GM19035 (cell line): ENCODE measurements around the gene FOXJ1.

Experiments used
- ATAC-seq: cut with Tn5 transposase; IDR thresholded peaks from one replicate; pipeline ENCODE4 v1.9.1; 2021; ENCODE audit not compliant: unreplicated experiment

FOXJ1 gene

DNA sequence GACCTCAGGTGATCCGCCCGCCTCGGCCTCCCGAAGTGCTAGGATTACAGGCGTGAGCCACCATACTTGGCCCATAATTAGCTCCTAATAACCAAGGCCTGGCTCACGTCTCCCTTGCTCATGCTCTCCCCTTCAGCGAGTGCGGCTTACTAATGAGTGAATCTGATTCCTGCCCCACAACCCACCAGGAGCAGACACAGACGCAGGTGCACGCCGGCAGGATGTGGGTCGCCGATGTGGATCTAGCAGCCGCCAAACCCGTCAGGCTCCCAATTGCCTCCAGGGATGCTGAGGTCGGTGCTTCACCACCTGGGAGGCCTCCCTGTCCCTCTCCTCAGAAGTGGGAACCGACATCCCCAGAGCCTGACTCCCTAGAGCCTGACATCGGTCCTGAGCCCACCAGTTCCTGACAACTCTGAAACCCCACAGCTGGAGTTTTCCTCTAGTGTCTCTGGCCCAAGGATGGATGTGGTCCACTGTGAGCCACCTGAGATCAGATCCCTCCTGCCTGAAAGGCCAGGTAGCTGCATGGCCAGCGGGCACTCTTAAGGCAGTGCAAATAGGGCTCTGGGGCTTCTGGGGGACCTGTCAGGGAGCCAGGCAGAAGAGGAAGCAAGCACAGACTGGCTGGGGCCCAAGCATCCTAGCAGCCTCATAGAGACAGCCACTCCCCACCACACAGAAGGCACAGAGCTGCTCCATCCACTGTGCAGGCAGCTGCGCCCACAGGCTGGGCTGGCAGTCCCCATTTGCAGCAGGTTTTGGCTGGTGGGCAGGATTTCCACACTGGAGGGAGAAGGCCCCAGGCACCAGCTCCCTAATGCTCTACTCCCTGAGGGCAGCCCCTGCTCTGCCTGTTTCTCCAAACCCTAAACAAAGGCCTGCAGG is 48.3 kb downstream of the FOXJ1 start:
- no peak for ATAC-seq

- no peak for ATAC-seq
Measured at GRCh38 chr17:76091526-76092286, 49.3 kb downstream of the FOXJ1 start.

DNA sequence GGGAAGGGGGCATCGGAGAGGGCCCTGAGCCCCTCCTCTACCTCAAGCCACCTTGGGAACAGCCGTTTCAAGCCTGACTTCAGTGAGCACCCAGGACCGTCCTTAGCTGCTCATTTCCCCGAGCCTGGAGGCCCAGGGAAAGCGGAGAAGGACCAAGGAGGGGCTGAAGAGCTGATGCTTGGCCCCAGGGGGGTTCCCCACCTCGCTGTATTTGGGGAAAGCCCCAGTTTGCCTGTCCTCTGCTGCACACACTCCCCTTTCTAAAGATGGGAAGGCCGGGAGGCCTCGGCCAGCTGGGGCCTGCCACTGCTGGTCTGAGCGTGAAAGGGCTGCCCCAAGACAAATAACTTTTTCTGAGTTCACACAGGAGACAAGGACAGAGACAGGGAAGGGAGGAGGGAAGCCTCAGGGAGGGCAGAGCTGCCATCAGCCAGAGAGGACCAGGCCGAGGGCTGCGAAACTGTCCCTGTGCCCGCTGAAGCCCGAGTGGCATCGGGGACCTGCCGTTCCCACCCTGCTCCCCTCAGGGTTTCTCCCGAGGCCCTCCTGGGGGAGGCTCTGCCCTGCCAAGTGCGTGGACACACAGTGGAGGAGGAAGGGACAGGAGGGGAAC is 50.4 kb downstream of the FOXJ1 start:
- ATAC-seq = no peak

- ATAC-seq = no peak
Measured at GRCh38 chr17:76089680-76090516, 51.1 kb downstream of the FOXJ1 start.

DNA sequence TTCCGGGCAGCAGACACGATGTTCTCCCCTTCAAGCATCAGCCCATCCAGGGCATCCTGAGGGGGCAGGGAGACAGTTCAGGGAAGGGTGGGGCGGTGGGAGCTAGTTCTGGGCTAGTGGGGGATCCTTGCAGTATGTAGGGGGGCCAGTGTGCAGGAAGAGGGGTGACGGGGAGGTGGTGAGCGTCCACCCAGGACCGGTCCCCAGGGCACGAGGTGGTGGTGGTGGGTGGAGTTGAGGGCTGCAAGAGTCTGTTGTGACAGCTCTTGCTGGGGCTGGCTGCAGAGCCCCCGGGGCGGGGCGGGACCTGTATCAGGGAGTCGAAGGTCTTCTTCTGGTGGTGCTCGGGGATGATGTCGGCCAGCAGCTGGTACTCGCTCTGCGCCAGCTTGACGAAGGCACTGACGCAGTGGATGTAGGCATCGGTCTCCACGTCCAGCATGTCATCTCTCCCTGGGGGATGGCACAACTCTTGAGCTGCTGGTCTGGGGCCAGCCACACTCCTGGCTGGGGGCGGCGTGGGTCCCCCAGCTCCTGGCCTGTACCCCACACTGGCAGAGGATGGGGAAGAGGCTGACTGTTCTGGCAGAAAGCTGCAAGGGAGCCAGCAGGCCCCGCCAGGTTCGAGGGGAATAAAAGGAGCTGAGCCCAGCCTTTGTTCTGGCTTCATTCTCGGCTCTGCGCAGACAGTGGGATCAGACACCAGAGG is 52.0 kb downstream of the FOXJ1 start:
- no peak for ATAC-seq

DNA sequence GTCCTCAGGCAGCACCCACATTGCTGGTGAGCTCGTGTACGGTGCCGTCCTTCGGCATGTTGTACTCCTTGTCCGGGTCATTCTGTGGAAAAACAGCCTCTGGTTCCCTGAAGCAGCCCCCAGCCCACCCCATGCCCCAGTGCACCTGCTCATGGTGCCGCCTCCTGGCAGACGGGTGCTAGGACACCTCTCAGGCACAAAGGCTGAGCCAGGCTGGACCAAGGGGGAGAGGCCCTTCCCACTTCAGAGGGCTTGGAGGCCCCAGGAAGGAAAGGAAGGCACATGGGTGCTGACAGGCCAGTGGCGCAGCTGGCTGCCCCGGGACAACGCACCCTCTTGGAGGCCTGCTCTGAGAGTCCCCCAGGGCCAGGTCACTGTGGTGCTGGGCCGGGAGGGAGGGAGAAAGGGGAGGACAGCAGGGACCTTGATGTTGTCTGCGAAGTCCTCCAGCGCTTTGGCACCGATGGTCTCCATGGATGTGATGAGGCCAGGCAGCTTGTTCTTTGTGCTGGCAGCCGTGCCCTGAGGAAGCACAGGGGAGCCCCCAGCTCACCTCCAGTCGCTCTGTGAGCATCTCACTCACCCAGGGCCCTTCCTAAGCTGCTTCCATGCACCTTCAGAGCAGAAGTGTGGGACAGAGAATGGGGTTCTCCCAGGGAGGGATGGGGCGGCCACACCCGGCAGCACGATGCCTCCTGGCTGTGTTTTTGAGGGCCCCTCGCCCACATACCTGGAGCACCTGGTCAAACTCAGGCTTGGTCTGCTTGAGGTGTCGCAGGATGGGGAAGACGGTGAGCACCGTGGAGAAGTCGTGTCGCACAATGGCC is 52.8 kb downstream of the FOXJ1 start:
- ATAC-seq = no peak

GRCh38 chr17:76087531-76087930 is 53.5 kb downstream of the FOXJ1 start:
- no peak for ATAC-seq

DNA sequence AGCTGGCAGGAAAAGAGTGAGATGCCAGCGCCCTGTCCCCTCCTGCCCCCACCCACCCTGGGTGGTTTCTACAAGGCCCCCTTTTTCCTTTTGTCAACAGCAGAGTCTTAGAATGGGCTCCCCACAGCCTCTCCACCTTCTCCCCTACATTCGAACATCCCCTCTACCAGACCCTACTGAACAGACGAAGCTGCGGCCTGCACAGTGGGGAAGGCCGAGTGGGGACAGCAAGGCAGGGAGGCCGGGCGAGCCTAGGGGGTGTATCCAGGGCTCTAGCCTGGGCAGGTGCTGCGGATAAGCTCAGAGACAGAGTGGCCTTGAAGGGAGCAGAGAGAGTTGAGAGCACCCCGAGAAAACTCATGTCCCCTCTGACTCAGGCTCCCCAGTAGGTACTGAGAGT is 54.7 kb downstream of the FOXJ1 start:
- no peak for ATAC-seq
